GM21825 (cell line): ENCODE data around the gene ZNF19.
"Not testable (repeated sequence)": the region's sequence is repeated elsewhere in the genome, so short reads cannot be mapped to it uniquely, and the experiment has no call there.

Experiments
- ATAC-seq: cut with Tn5 transposase; IDR thresholded peaks from one replicate; pipeline ENCODE4 v1.9.1; 2021; ENCODE audit warnings: mild to moderate bottlenecking, moderate library complexity; ENCODE audit not compliant: unreplicated experiment

Gene ZNF19

DNA sequence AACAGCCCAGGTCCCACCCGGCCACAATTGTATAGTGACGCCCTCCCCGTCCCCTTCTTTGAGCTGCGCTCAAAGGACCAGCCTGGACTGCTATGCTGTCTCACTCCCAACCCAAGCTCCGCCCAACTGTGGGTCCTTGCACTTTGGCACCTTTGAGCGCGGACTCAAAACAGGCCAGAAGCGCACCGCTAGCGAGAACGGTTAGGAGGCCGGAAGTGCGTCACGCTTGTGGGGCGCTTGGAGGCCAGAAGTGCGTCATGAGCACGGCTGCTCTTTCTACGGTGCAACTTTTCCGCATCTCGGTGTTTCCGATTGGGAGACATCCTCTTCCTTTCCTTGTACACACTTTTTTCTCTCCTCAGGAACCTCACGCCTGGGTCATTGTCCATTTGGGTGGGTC is at the start of gene ZNF19:
Gene ZNF19 (minus strand): TSS at position 203 of the 400 bp plus-strand sequence. CDS start 7,210 bp downstream, outside the sequence.
- no peak for ATAC-seq

DNA sequence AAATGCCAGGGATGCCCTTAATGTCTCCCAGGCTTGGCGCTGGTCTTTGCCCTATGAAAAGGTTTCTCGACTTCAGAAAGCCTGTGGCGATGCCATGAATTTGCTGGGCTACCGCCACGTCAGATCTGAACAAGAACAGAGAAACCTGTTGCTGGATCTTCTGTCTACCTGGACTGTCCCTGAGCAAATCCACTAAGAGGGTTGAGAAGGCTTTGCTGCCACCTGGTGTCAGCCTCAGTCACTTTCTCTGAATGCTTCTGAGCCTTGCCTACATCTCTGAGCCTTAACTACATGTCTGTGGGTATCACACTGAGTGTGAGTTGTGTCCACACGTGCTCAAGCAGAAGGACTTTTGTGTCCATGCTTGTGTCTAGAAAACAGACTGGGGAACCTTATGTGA is 48.5 kb upstream of the ZNF19 start:
- ATAC-seq, result peak; percentile 72

DNA sequence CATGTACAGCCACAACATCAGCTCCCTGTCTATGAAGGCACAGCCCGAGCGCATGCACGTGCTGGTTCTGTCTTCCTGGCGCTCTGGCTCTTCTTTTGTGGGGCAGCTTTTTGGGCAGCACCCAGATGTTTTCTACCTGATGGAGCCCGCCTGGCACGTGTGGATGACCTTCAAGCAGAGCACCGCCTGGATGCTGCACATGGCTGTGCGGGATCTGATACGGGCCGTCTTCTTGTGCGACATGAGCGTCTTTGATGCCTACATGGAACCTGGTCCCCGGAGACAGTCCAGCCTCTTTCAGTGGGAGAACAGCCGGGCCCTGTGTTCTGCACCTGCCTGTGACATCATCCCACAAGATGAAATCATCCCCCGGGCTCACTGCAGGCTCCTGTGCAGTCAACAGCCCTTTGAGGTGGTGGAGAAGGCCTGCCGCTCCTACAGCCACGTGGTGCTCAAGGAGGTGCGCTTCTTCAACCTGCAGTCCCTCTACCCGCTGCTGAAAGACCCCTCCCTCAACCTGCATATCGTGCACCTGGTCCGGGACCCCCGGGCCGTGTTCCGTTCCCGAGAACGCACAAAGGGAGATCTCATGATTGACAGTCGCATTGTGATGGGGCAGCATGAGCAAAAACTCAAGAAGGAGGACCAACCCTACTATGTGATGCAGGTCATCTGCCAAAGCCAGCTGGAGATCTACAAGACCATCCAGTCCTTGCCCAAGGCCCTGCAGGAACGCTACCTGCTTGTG is 47.8 kb upstream of the ZNF19 start:
- no peak for ATAC-seq

DNA sequence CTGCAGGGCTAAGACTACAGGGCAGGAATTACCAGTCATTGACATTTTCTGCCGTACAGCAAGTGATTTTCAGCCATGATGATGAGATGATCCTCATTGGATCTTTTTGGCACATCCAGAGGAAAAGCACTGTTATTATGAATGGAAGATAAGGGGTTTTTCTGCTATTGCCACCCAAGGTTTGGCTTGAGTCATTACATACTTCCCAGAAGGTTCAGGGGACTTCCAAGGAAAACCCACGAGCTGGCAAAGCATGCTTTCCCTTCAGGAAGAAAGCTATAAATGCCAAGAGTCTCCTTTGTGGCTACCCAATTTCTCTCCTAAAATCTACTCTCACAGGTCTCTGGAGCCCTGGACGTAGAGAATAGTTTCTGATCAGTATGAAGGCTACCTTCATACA is 43.2 kb upstream of the ZNF19 start:
- ATAC-seq, result no peak

DNA sequence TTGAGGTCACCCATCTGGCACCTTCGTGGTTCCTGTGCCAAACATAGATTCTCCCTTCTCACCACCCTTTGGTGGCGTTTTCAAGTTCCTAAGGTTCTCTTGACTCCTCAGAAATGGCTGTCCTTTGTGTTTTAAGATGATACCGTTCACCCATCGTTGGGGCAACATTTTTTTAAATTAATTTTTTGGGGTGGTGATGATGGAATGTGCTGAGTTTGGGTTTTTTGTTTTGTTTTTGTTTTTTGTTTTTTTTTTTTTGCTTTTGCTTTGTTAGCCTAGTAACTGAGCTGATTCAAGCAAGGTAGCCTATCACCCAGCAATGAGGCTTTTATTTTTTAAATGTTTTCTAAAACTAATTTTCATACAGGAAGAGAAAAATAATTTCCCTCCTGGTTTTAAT is 39.7 kb upstream of the ZNF19 start:
- ATAC-seq, result no peak

DNA sequence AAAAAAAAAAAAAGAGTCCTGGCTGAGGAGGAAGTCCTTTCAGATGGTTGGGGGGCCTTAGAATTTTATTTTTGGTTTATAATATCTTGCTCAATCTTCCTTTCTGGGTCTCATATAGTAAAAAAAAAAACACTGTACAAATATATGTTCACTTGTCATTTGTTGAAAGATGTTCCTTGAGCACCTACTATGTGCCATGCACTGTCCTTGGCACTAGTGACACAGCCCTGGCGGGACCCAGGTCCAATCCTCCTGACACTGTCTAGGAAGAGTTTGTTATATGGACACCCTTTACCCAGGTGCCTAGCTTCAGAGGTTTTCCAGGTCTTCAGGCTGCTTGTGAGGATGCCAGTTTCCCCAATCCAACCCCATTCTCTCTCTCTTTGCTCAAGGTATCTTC is 39.1 kb upstream of the ZNF19 start:
- ATAC-seq, result no peak

DNA sequence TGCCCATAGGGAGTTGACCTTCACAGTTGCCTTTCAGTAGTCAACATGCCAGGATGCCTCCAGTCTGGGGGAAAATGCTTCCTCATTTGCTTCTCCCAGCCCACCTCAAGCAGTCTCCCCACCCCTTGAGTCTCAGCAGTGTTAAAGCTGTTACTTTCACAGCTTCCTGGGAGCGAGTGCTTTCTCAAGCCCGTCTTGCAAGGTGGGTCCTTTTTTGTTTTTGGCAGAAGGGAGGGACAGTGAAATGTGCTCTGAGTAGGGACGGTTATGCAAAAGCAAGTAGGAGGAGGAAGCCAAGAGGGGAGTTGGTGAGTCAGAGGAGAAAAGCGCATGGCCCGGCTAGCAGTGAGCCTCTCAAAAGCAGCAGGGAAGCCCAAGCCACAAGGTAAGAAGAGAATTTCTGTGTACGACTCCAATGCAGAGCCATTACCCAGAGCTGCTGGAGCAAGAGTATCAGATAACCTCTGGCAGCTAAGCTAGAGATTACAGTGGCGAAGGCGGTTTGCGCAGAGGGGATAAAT is 37.0 kb upstream of the ZNF19 start, which contains the start of gene CHST4:
Gene CHST4 (plus strand): TSS at position 316 of the 521 bp plus-strand sequence. CDS start 10,252 bp downstream, outside the sequence.
- ATAC-seq, result no peak

DNA sequence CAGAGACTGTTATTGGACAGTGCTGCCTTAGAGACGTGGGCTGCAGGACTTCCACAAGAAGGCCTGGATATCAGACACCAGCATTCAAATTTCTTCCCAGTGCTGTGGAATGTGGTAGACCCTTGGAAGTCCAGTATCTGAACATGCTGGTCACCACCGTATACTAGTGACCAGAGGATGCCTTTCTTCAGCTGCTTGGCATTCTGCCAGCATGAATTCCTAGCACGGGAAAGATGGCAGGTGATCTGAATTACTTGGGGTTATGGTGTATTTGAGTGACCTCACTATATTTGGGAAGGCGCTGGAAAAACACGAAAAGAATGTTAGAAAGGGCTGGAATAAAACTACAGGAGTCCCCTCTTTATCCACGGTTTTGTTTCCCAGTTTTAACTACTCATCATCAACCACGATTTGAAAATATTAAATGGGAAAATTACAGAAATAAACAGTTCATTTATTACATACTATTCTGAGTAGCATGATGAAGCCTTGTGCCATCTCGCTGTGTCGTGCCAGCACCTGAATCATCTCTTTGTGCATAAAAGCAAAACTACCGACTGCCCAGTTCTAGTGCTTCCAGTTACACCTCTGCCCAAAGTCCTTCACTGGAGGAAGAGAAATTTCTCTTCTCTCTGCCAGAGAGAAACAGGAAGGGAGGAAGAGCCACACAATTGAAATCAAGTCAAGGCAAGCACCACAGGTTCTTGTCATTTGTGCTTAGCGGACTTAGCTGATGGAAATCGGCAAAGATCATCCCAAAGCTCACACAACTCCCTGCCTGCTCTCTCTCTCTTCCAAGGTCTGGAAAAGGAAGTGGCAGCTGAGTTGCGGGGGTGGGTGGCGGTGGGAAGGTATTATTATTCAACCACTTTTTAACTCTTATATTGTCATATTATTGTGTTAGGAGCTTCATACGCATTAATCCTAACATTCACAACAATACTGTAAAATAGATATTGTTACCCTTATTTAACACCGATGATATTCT is 35.7 kb upstream of the ZNF19 start:
- ATAC-seq, result no peak

DNA sequence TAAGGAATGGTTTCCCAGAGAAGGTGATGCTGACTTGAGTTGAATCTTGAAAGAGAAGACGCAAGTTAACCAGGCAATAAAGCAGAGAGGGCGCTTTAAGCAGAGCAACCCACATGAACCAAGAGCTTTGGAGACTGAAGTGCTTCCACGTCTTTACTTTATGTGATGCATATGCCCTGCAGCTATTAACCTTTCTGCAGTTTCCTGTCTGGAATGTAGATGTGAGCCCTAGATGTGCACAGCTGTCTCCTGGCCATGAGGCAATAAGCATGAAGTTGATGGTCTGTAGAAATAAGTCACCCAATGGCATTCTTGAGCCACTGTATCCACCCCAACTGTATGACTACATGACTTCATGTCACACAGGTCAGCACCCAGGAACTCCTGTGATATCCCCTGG is 31.4 kb upstream of the ZNF19 start:
- ATAC-seq, result no peak

DNA sequence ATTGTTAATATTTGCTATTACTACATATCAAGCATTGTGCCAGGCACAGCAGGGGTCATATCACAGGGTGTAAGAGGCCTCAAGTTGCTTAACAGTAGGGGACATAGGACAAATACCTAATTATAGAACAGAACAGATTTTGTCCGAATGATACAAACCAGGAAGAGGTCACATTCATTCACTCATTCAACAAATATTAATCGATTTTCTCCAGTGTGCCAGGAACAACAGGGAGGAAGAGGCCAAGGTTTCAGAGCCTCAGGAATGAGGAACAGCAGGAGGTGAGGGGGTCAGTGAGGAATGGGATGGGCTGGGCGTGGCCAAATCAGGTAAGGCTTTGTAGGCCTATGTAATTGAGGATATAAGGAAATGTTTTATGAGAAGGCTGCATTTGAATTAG is 25.9 kb upstream of the ZNF19 start:
- ATAC-seq, result no peak

DNA sequence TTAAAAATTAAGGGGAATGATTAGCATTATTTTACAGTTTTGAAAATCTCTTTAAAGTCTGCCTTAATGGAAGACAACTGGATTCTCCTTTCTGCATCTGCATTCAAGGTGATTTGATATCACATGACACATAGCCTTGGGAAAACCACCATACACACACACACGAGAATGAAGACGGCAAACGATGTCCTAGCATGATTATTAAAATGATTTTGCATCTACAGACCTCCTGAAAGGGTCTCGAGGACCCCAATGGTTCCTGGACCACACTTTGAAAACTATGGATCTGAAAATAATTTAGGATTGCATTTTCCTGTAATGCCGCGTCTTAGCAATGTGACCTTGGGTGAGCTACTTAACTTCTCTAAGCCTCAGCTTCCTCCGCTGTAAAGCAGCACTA is 25.4 kb upstream of the ZNF19 start:
- no peak for ATAC-seq

DNA sequence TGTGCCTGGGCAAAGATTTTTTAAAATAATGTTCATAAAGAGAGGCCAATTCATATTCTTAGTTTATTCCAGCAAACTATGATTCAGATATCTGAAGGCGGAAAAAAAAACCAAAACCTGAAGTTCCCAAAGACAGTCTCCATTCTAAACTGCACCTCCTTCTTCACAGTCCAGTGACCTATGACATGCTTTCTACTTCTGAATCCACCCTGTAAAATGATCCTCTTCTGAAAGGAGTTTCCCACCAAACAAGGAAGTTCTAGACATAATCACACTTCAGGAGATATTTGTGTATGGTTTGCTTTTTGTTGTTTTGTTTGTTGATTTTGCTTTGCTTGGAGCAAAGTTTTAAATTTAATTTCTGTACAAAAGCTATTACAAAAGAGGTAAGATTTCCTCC is 24.2 kb upstream of the ZNF19 start:
- no peak for ATAC-seq

DNA sequence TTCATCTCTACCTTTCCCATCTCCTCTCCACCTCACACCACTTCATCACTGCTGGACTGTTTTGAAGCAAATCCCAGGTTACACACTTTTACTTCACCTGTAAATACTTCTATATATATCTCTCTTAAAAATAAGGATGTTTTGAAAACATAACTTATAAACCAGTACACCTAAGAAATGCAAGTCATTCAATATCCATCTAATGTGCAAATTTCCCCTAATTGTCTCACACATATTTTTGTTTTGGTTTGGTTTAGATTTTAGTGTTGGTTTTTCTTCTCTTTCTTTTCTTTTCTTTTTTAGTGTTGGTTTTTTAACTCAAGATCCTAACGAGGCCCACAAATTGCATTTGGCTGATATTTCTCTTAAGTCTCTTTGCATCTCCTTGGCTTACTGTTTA is 17.9 kb upstream of the ZNF19 start:
- no peak for ATAC-seq

DNA sequence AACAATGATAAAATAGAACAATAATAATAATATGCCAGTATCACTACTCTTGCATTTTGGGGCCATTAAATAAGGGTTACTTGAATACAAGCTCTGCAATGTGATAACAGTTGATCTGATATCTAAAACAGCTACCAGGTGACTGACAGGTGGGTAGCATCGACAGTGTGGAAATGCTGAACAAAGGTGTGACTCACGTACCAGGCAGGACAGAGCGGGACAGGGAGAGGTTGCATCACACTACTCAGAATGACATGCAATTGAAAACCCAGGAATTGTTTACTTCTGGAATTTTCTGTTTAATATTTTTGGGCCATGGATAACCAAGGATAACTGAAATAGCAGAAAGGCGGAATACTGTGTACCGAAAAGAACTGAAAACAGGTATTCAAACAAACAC is 15.8 kb upstream of the ZNF19 start:
- ATAC-seq, result no peak

DNA sequence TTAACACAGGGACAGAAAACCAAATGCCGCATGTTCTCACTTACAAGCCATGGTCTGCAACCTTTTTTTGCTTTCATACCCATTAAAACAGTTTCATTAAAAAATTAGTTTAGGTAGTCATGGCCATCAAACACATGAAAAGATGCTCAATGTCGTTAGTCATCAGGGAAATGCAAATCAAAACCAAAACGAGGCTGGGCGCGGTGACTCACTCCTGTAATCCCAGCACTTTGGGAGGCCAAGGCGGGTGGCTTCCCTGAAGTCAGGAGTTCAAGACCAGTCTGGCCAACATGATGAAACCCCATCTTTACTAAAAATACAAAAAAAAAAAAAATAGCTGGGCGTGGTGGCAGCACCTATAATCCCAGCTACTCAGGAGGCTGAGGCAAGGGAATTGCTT is 14.9 kb upstream of the ZNF19 start:
- ATAC-seq, result not testable (repeated sequence)

DNA sequence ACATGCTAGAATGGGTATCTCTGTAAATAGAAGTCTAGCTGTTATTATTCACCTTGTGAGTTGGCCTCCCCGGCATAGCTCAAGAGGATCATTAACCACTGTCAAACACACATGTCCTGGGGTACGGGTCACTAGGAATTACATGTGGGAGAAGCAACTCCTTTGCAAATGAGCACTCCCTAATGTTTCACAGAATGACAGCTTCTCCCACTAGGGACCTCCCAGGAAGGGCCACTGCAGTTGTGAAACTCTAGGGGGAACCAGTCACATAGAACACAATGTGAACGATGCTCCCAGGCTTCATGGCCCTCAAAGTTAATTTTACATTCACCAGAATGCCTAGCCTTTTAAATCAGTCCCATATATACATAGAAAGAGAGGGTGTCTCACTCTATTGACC is 12.4 kb upstream of the ZNF19 start:
- ATAC-seq, result no peak

DNA sequence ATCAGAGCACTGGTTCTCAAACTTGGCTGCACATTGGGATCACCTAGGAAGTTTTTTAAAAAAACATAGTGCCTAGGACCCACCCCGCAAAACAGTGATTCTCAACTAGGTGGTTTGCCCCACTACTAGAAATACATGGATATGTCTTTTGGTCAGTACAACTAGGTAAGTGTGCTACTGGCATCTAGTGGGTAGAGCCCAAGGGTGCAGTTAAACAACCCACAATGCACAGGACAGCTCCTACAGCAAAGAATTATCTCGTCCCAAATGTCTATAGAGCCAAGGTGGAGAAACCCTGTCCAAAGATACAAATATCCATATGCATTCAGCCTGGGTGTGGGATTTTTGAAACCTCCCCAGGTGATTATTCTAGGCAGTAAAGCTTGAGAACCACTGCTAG is 11.8 kb upstream of the ZNF19 start:
- ATAC-seq, result no peak

DNA sequence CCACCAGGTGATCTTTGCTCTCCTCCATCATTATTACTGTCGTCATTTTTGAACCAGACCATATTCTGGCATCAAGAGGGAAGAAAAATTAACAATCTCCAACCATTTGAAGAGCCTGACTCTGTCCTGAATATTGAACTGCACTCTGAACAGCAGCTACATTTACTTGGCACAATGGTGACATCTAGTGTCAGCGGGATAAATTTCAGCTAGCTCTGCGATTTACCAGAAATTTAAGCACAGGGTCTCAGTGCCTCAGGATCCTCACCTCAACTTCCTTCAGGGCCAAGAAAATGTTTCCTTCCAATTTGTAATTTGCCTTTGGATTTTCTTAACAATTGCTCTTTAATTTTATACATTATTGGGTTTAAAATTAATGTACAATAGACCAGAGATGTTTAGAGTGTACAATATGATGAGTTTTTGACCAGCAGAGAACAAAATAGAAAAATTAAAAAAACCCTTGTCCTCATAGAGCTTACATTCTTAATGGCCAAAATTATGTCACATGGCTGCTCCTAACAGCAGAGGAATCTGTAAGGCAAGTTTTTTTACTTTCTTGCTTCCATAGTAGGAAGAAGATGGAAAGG is 10.7 kb upstream of the ZNF19 start:
- no peak for ATAC-seq

DNA sequence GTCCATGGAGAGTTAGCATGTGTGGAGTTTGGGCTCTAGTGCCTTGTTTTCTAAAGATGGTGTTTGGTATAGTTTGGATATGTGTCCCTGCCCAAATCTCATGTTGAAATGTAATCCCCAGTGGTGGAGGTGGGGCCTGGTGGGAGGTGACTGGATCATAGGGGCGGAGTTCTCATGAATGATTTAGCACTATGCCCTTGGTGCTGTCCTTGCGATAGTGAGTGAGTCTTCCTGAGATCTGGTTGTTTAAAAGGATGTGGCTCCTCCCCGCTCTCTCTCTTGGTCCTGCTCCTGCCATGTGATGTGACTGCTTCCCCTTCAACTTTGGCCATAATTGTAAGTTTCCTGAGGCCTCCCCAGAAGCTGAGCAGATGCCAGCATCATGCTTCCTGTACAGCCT is 8.9 kb upstream of the ZNF19 start:
- ATAC-seq, result no peak

DNA sequence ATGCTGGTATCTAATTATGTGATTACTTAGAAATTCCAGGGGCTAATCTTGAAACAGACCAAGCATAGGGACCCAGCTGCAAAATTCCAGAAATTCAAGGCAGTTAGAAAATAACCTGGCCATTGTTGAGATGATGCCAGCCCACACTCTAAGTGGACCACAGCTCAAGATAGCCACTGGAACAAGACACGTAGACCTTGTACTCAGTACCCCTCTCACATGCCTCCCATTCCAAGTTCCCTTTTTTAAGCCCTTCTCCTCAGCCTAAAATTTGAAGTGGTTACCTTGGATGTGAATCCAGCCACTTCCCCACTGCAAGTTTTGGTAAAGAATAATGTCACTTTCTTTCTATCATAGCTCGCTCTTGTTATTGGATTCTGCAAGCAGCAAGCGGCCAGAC is 4.1 kb upstream of the ZNF19 start:
- no peak for ATAC-seq

DNA sequence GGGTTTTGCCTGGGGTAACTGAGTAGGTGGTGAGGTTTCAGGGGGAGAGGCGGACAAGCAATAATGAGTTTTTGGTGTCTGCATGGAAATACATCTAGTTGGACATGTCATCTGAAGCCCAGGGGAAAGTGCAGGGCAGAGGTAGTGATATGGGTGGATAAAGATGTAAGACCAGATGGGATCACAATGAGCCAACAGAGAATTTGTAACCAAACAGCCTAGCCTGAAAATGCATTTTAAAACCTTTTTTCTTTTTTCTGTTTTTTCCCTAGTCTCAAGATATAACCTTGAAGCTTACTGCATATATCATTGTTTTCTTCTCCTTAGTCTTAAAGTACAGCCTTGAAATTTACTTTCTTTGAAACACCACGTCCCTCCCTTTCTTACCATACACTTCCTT is 3.7 kb upstream of the ZNF19 start:
- ATAC-seq, result no peak
